Mesothelial cell of epicardium (in vitro differentiated cells): Measurements from ENCODE around the gene HIBADH. TPM values are rescaled to one million over a fixed set of nuclear protein-coding genes. Genes with fewer than 3 reads are reported as not detected.

Experiments
- DNase-seq, 2 experiments: peaks; one replicate each; pipeline ENCODE4 v3.0.0; 2021; ENCODE audit warnings: low spot score in 2 of 2; ENCODE audit not compliant: unreplicated experiment in 2 of 2
- H3K27ac Mint-ChIP-seq: 2 replicates; pipeline ENCODE4 v1.8.0; 2021; ENCODE audit warnings: mixed read lengths
- H3K27me3 Mint-ChIP-seq: 2 replicates; pipeline ENCODE4 v1.8.0; 2021; ENCODE audit warnings: low read depth, mixed read lengths
- H3K36me3 Mint-ChIP-seq: 2 replicates; pipeline ENCODE4 v1.8.0; 2021; ENCODE audit warnings: mixed read lengths
- H3K4me1 Mint-ChIP-seq: 2 replicates; pipeline ENCODE4 v1.8.0; 2021; ENCODE audit warnings: mixed read lengths
- H3K4me3 Mint-ChIP-seq: 2 replicates; pipeline ENCODE4 v1.8.0; 2021; ENCODE audit warnings: mild to moderate bottlenecking, moderate library complexity, mixed read lengths
- H3K9me3 Mint-ChIP-seq: 2 replicates; pipeline ENCODE4 v1.8.0; 2021; ENCODE audit warnings: mixed read lengths
- total RNA-seq: library from RNA; stranded (reverse); gene quantifications from 3 replicates; pipeline ENCODE4 v1.2.1, GENCODE V29; 2021
- TF ChIP-seq, protein P1 (sequence below): fragments of 200-600 bp; sonication (generic); IDR thresholded peaks from one replicate; pipeline ENCODE4 v1.5.0; 2021; ENCODE audit warnings: antibody characterized with exemption; ENCODE audit not compliant: unreplicated experiment

HIBADH gene
- total RNA-seq: 32.8 to 34.3 TPM (median 33.2 TPM) in 3 replicates

DNA sequence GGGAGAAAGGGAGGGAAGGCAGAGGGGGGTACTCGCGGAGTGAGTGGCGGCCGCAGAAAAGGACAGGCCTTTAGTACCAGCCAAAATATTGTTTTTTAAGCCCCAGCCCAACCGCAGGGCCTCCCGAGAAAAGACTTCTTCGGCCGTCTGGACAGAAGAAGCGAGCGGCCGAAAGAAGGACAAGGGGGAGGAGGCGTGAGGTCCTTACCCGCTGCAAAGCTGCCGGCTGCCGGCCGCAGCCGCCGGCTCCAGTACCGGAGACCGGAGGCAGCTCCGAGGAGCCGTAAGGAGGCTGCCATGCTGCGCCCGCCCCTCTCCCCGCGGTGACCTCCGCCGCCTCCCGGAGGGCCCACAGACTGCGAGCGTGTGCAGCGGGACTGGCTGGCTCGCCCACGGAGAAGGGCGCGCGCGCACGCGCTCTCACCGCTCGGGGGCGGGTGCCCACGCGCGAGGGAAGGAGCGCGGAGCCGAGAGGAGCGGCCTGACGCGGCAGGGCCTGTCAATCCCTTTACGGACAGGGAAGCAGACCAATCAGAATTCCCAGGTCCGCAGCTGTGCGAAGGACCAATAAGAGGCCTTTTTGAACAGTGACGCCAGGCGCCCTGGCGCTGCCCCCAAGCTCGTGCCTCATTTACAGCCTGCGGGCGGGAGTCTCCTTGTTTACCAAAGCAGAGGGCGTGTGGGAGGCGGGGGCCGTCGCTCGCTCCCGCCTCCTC, at the start of gene HIBADH:
HIBADH (minus strand) TSS at position 394 of the 716 bp plus-strand sequence; CDS start at position 299, 95 bp downstream.
- DNase-seq: peak; percentile 91 to 95
- H3K4me3 Mint-ChIP-seq: peak within 1 kb of the TSS; percentile 83
- TF ChIP-seq, protein P1, sequence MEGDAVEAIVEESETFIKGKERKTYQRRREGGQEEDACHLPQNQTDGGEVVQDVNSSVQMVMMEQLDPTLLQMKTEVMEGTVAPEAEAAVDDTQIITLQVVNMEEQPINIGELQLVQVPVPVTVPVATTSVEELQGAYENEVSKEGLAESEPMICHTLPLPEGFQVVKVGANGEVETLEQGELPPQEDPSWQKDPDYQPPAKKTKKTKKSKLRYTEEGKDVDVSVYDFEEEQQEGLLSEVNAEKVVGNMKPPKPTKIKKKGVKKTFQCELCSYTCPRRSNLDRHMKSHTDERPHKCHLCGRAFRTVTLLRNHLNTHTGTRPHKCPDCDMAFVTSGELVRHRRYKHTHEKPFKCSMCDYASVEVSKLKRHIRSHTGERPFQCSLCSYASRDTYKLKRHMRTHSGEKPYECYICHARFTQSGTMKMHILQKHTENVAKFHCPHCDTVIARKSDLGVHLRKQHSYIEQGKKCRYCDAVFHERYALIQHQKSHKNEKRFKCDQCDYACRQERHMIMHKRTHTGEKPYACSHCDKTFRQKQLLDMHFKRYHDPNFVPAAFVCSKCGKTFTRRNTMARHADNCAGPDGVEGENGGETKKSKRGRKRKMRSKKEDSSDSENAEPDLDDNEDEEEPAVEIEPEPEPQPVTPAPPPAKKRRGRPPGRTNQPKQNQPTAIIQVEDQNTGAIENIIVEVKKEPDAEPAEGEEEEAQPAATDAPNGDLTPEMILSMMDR: no peak
- H3K9me3 Mint-ChIP-seq: peaks cover 4% of the 10 kb centered on the region
- H3K27me3 Mint-ChIP-seq: no peaks in the 10 kb centered on the region
- peak within 1 kb of the TSS; percentile 97 for H3K27ac Mint-ChIP-seq
- peaks cover 27% of the 10 kb centered on the region for H3K4me1 Mint-ChIP-seq
- peaks cover 3% of the 10 kb centered on the region for H3K36me3 Mint-ChIP-seq

- Mint-ChIP-seq H3K4me1 (peaks cover 20% of the 10 kb centered on the region), H3K27ac (no peak overlapping the region), H3K36me3 (no peaks in the 10 kb centered on the region), H3K4me3 (no peak overlapping the region), H3K9me3 (peaks cover 4% of the 10 kb centered on the region), H3K27me3 (no peaks in the 10 kb centered on the region)
- DNase-seq: no peak
- TF ChIP-seq, protein P1: no peak
These were observed 49.5 kb upstream of the HIBADH start for GRCh38 chr7:27712217-27712616.

DNA sequence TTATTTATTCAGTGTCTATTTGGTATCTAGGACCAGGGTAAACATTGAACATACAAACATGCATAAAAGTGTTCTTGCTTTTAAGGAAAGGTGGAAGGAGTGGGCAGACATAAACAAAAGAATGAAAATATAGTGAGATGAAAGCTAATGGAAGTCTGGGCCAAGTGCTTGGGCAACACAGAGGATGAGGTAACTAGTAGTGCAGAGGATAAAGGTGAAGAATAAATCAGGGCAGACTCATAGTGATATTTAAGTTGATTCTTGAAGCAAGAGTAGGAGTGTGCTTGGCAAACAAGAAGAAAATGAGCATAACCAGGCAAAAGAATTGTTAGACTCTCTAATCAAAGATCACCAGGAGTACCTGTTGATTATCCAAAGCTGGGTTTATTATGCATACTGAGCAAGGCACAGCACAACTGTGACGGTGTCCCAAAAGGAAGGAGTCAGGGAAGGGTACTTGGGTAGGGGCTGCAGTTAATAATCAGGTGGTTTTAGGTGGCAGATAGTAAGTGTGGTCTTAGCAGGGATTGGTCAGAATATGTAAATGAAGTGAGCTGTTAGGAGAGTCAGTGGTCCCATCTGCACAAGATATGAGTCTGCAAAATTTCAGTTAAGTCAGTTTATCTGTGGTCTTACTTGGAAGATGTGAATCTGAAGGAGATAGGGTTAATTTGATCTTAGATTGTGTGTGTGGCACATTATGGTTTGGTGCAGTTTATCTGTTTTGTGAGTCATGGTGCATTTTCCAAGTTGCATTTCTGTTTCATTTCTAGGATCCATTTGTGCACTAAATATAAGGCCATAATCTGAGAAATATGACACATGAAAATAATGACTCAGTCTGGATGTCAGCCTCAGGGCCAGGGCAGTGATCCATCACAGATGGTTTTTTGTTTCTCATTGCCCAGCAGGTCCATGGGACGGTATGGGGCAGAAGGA, 46.7 kb upstream of the HIBADH start:
- TF ChIP-seq, protein P1: no peak
- H3K36me3 Mint-ChIP-seq: no peaks in the 10 kb centered on the region
- no peak overlapping the region for H3K4me3 Mint-ChIP-seq
- H3K27ac Mint-ChIP-seq: no peak overlapping the region
- peaks cover 8% of the 10 kb centered on the region for H3K9me3 Mint-ChIP-seq
- peaks cover 12% of the 10 kb centered on the region for H3K4me1 Mint-ChIP-seq
- no peaks in the 10 kb centered on the region for H3K27me3 Mint-ChIP-seq
- DNase-seq: no peak

DNA sequence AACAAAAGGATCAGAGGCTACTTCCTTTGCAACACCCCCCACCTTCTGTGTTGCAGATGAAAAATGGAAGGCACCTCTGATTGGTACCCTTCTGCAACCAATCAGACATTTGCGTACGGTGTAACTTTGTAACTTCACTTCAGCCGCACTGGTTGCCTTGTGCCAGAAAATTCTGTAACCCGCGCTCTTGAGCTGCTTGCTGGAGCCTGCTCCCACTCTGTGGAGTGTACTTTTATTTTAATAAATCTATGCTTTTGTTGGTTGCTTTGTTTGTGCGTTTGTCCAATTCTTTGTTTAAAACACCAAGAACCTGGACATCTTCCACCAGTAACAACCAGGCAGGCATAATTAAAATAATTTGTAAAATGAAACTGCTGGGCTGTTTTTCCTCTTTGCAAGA, 45.8 kb upstream of the HIBADH start:
- no peak for DNase-seq
- no peaks in the 10 kb centered on the region for H3K36me3 Mint-ChIP-seq
- peaks cover 8% of the 10 kb centered on the region for H3K9me3 Mint-ChIP-seq
- H3K27me3 Mint-ChIP-seq: no peaks in the 10 kb centered on the region
- no peak overlapping the region for H3K27ac Mint-ChIP-seq
- TF ChIP-seq, protein P1: no peak
- peaks cover 10% of the 10 kb centered on the region for H3K4me1 Mint-ChIP-seq
- H3K4me3 Mint-ChIP-seq: no peak overlapping the region

DNA sequence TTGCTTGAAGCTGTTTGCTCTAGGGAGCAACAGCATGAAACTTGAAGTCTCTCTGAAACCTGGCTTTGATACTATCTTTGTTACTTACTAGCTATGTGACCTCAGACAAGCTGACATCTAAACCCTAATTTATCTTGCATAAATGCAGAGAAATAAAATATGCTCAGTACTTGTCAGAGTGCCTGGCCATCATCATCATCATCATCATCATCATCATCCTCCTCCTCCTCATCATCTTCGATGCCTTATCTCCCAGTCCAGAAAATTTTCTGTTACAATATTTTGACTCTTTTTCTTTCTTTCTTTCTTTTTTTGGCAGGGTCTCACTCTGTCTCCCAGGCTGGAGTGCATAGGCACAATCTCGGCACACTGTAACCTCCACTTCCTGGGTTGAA, 42.5 kb upstream of the HIBADH start:
- Mint-ChIP-seq H3K27ac (no peak overlapping the region), H3K36me3 (no peaks in the 10 kb centered on the region)

More for the DNA sequence above, 42.5 kb upstream of the HIBADH start:
- no peaks in the 10 kb centered on the region for H3K27me3 Mint-ChIP-seq
- H3K4me1 Mint-ChIP-seq: peaks cover 9% of the 10 kb centered on the region
- H3K9me3 Mint-ChIP-seq: peaks cover 8% of the 10 kb centered on the region
- H3K4me3 Mint-ChIP-seq: no peak overlapping the region
- no peak for DNase-seq
- TF ChIP-seq, protein P1: no peak
